ENCODE measurements around the gene C10orf90. TPM values are rescaled to one million over a fixed set of nuclear protein-coding genes. Genes with fewer than 3 reads are reported as not detected.

Gene C10orf90
- polyA plus RNA-seq, 3 donors, result not detected

DNA sequence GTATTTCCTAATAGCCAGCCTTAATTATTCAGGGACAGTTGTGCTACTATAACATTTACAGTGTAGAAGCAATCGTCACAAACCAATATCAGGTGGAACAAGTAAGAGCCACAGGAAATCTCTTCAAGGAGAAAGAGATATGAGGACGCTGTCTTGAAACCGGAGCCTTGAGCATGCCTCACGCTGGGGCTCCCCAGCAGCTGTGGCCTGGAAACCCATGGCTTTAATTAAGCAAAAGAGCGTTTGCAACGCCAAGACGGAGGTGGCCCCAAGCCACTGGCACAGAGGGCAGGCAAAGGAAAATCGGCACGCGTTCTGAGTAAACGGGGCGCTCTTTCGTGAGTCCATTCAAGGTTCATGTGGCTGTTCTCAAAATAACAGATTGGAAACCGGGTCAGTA is 84.4 kb downstream of the C10orf90 start:
- DNase-seq, result no peak
- Mint-ChIP-seq H3K27ac (no peak overlapping the region), H3K4me3 (no peak overlapping the region), H3K36me3 (no peaks in the 10 kb centered on the region), H3K9me3 (peaks cover 0 to 7% (median 0%) of the 10 kb centered on the region in 7 donors), H3K27me3 (ENCODE audit: low read depth in 3 of 3) (peaks cover 3 to 7% (median 3%) of the 10 kb centered on the region in 3 donors), H3K4me1 (no peaks in the 10 kb centered on the region)
- Histone ChIP-seq H3K4me1 (ENCODE audit: control insufficient read depth in 1 of 2, insufficient read depth in 2 of 2, low read length in 2 of 2) (no peaks in the 10 kb centered on the region), H4K20me1 (ENCODE audit: insufficient read depth, low read length) (no peaks in the 10 kb centered on the region), H3K27me3 (ENCODE audit: control insufficient read depth in 2 of 2, insufficient read depth in 2 of 2, low read length in 2 of 2) (no peaks in the 10 kb centered on the region), H3K27ac (ENCODE audit: low read depth in 1 of 2, low read length in 2 of 2) (no peak overlapping the region), H3K36me3 (replicated peaks in 1 of 2; ENCODE audit: control insufficient read depth in 1 of 2, insufficient read depth in 2 of 2, low read length in 2 of 2) (no peaks in the 10 kb centered on the region), H3K9ac (ENCODE audit: insufficient read depth, low read length, poor library complexity, severe bottlenecking) (no peak overlapping the region), H3K79me2 (ENCODE audit: insufficient read depth, low read length) (no peaks in the 10 kb centered on the region), H3K4me2 (replicated peaks; ENCODE audit: extremely low read depth, low read length, poor library complexity, severe bottlenecking) (no peak overlapping the region), H3K9me3 (replicated peaks in 1 of 2; ENCODE audit: control insufficient read depth in 1 of 2, insufficient read depth in 1 of 2, low read length in 2 of 2) (peaks cover 0 to 5% of the 10 kb centered on the region in 2 donors), H2AFZ (ENCODE audit: insufficient read depth, low read depth, low read length, poor library complexity, severe bottlenecking) (no peak overlapping the region), H3K4me3 (replicated peaks in 1 of 3; ENCODE audit: low read depth in 2 of 3, low read length in 3 of 3) (no peak overlapping the region)
- TF ChIP-seq CTCF (IDR thresholded peaks at IDR 0.05), result no peak
- WGBS (ENCODE audit: insufficient coverage), result 86% methylated on average over 14 of the region's 14 CpGs
- intact Hi-C loops (cut with micrococcal nuclease), result no loop called here

GRCh38 chr10:126585249-126586017 is 85.1 kb downstream of the C10orf90 start:
- Histone ChIP-seq H3K27me3 (ENCODE audit: control insufficient read depth in 2 of 2, insufficient read depth in 2 of 2, low read length in 2 of 2) (no peaks in the 10 kb centered on the region), H4K20me1 (ENCODE audit: insufficient read depth, low read length) (no peaks in the 10 kb centered on the region), H3K36me3 (replicated peaks in 1 of 2; ENCODE audit: control insufficient read depth in 1 of 2, insufficient read depth in 2 of 2, low read length in 2 of 2) (no peaks in the 10 kb centered on the region), H3K27ac (ENCODE audit: low read depth in 1 of 2, low read length in 2 of 2) (no peak overlapping the region), H3K4me2 (replicated peaks; ENCODE audit: extremely low read depth, low read length, poor library complexity, severe bottlenecking) (no peak overlapping the region), H2AFZ (ENCODE audit: insufficient read depth, low read depth, low read length, poor library complexity, severe bottlenecking) (no peak overlapping the region), H3K4me3 (replicated peaks in 1 of 3; ENCODE audit: low read depth in 2 of 3, low read length in 3 of 3) (no peak overlapping the region), H3K9me3 (replicated peaks in 1 of 2; ENCODE audit: control insufficient read depth in 1 of 2, insufficient read depth in 1 of 2, low read length in 2 of 2) (peaks cover 0 to 5% of the 10 kb centered on the region in 2 donors), H3K79me2 (ENCODE audit: insufficient read depth, low read length) (no peaks in the 10 kb centered on the region), H3K9ac (ENCODE audit: insufficient read depth, low read length, poor library complexity, severe bottlenecking) (no peak overlapping the region), H3K4me1 (ENCODE audit: control insufficient read depth in 1 of 2, insufficient read depth in 2 of 2, low read length in 2 of 2) (no peaks in the 10 kb centered on the region)
- intact Hi-C loops (cut with micrococcal nuclease), result no loop called here
- DNase-seq, result no peak
- TF ChIP-seq CTCF (IDR thresholded peaks at IDR 0.05), result no peak
- WGBS (ENCODE audit: insufficient coverage), result 83% methylated on average over 5 of the region's 6 CpGs
- peaks cover 0 to 7% (median 0%) of the 10 kb centered on the region in 7 donors for H3K9me3 Mint-ChIP-seq
- peak overlapping the region in 1 of 7 donors; percentile 31 for H3K27ac Mint-ChIP-seq
- peaks cover 3 to 4% (median 3%) of the 10 kb centered on the region in 3 donors for H3K27me3 Mint-ChIP-seq (ENCODE audit: low read depth in 3 of 3)
- H3K4me1 Mint-ChIP-seq, result no peaks in the 10 kb centered on the region
- no peak overlapping the region for H3K4me3 Mint-ChIP-seq
- no peaks in the 10 kb centered on the region for H3K36me3 Mint-ChIP-seq
